Cerebellar nuclear complex (tissue), 1 donor: Measurements from ENCODE around the gene MRPL19.
A peak's percentile ranks its signal among the peaks of the same experiment; 100 is the strongest.
"Not testable (repeated sequence)": the region's sequence is repeated elsewhere in the genome, so short reads cannot be mapped to it uniquely, and the experiment has no call there.

Experiments
- DNase-seq, 2 experiments: peaks; one replicate each; lab custom pipeline; 2025; lab: John Stamatoyannopoulos, UW

MRPL19 gene

DNA sequence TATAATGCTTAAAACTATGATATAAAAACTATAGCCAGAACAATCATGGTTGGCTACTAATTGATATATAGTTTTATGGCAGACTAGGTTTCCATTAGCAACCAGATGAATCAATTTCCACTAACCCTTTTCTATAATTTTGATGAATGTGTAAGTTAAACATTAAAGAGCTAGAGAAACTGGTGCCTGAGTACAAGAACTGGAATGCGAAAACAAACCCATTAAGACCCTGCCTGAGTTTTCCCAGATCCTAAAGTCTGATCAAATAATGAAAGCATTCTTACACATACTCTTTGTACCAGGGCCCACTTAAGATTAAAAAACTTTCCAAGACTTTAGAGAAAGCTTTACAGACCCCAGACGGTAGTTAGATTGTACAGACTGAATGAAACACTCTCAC is 21.3 kb downstream of the MRPL19 start:
- DNase-seq: no peak

- DNase-seq: not testable (repeated sequence)
These were observed 28.8 kb downstream of the MRPL19 start for GRCh38 chr2:75675423-75675822.

- no peak for DNase-seq
These were observed 29.3 kb downstream of the MRPL19 start for GRCh38 chr2:75675908-75676307.

- DNase-seq: no peak
These were observed 29.9 kb downstream of the MRPL19 start for GRCh38 chr2:75676464-75676863.

DNA sequence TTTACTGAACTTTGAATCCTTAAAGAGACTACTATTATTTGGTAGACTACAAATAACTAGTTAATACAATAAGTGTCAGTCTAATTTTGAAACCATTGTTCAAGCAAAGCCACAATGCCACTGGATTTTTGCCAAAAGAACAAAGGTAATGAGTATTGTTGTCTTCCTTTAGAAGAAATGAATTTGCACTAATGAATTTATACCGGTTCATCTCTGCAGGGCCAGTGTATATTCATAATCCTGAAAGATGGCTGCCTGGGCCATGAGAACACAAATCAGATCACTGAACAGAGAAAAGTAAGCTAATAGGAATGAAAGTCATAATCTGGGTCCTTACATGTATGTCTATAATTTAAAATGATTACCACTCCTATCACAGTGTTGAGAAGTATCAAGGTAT is 33.0 kb downstream of the MRPL19 start:
- DNase-seq: no peak

- DNase-seq: no peak
These were observed 33.8 kb downstream of the MRPL19 start for GRCh38 chr2:75680402-75680801.

GRCh38 chr2:75683430-75683829 is 36.8 kb downstream of the MRPL19 start:
- DNase-seq: not testable (repeated sequence)

GRCh38 chr2:75688196-75688595 is 41.6 kb downstream of the MRPL19 start:
- DNase-seq: no peak

GRCh38 chr2:75698918-75699317 is 52.3 kb downstream of the MRPL19 start:
- DNase-seq: no peak

DNA sequence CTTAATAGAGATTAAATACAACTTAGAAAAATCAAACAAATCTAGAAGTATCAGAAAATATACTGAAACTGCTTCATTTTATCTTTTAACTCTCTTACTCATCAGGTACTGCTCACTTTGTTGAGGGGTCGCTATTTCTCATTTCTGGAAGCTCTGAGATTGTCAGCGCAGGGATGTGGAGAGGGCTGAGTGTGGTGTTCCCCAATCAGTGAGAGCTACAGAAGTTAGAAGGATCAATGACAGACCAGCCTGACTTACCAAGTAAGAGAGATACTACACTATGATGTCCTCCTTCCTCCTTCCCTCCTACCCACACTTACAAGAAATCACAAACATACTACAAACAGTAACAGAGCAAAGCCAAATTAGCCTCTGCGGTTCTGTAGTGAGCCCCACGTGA is 56.0 kb downstream of the MRPL19 start:
- DNase-seq: no peak

DNA sequence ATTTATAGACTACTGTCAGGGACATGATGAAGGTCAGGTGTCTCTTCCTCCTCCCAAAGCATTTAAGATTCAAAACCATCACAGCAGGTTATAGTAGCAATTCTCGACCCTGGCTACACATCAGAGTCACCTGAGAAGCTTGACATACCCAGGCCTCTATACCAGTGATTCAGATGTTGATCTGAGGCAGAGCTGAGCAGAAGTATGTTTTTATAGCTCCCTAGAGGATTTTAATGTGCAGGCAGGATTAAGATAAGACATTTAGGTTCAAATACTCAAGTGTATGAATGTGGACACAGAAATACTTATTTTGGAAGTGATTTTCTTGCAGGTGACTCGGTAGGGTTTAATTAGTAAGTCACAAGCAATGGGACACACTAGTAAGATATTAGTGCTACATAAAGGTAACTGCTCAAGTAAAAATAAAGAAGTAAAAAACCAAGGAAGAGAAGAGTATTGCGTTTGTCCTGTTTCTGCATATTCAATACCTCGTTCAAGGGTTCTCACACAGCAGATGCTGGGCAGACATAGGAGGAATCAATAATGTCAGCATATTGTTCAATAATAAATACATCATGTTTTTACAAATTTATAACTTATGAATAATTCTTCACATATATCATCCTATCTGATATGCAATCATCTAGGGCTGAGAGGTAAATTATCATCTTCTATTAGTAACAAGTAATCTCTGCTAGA is 57.2 kb downstream of the MRPL19 start:
- DNase-seq: no peak

DNA sequence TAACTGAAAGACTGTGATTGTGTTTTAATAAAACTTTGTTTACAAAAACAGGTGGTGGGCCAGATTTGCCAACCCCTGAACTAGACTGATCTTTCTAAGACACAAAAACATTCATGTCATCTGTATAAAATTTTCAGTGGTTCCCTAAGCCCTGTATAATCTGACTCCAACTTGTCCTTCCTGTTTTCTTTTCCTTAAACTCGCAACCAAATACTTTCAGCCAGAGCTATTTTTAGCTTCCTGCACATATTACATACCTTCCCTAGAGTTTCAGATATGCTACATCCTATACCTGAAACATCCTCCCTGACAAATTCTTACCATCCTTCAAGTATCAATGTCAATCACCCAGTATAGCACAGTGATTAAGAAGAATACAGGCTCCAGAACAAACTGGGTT is 59.3 kb downstream of the MRPL19 start:
- DNase-seq: no peak

- no peak for DNase-seq
These were observed 61.3 kb downstream of the MRPL19 start for GRCh38 chr2:75707901-75708300.

GRCh38 chr2:75709297-75709696 is 62.7 kb downstream of the MRPL19 start:
- no peak for DNase-seq

DNA sequence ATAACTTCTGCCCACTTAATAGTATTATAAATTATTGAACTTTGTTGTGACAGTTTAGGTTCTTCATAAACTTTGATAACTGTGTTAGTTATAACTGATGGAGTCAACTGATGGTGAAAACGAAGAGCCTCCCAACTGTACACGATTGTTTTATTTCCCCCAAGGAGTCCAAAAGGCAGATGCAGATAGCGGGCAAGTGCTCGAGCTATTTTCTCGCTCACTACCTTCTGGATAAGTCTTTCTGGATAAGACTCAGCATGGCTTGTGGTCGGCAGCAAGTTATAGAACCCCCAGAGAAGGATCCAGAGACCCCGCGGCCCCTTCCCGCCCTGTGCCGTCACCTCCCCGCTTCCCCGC is 63.6 kb downstream of the MRPL19 start:
- DNase-seq: no peak

GRCh38 chr2:75710577-75711253 is 64.1 kb downstream of the MRPL19 start, which contains the start of gene GCFC2:
Gene GCFC2, minus strand, starts transcription at chr2:75710915. Its CDS starts 60 bp downstream, at chr2:75710855.
- DNase-seq: peak in 1 of 2 experiments; percentile 42

- not testable (repeated sequence) for DNase-seq
These were observed 65.0 kb downstream of the MRPL19 start for GRCh38 chr2:75711590-75711989.

GRCh38 chr2:75716406-75716805 is 69.8 kb downstream of the MRPL19 start:
- DNase-seq: no peak

DNA sequence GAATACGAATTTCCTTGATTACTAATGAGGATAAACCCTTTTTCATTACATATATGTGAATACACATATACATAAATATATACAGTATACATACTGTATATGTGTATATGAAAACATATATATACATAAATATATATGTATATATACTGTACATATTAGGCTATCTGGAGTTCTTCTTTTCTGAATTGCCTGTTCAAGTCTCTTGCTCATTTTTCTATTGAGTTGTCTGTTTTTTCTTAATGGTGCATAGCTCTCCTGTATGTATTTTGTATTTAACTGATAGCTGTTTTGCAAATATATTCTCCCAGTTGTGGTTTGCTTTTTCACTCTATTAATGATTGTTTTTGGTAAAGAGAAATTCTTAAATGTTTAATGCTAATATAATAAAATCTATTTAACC is 73.0 kb downstream of the MRPL19 start:
- DNase-seq: no peak

GRCh38 chr2:75720525-75720924 is 73.9 kb downstream of the MRPL19 start:
- DNase-seq: no peak

GRCh38 chr2:75722687-75723086 is 76.1 kb downstream of the MRPL19 start:
- DNase-seq: no peak

GRCh38 chr2:75728614-75729419 is 82.2 kb downstream of the MRPL19 start:
- DNase-seq: no peak

DNA sequence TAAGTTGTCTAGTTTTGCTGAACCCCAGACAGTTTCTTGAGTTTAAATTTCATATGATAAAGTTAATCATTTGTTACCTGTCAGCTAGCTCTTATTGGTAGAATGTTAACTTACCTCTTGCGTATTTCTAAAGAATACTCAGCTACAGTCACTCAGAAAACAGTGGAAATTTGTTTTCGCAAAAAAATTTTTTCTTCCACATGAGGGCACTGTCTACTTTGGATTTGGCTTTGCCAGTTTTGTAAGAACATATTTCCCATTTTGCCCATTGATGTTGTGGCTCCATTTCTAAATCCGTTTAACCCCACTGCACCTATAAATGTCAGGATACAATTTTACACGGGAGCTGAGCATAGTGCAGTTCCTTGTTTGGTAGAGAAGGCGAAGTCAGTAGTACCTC is 83.3 kb downstream of the MRPL19 start:
- no peak for DNase-seq
